Neural progenitor cell (in vitro differentiated cells): ENCODE data around the gene ZFYVE21.

Source experiments
- EZH2 ChIP-seq: fragments of 200-600 bp; sonication (generic); IDR thresholded peaks from 2 replicates; pipeline ENCODE4 v1.6.1; 2017; ENCODE audit warnings: antibody characterized with exemption, mild to moderate bottlenecking, moderate library complexity
- TF ChIP-seq, protein P1 (sequence below): fragments of 200-600 bp; sonication (generic); IDR thresholded peaks from 2 replicates; pipeline ENCODE4 v1.5.1; 2017; ENCODE audit warnings: antibody characterized with exemption, mild to moderate bottlenecking

DNA sequence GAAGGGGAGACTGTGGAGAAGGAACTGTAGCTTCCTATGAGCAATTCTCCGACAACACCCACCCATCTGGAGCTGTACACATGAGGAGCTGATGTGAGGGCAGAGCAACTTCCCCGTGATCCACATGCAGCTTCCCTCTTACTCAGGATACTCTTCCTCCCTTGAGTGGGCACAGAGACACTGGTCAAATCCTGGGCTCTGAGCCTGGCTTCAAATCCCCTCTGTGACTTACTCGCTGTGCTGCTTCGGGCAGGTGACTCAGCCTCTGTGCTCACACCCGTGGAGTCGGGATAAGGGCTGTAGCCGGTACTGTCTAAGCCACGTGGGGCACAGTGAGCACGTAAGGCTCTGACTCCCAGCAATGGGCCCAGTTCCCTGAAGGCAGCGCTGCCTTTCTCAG, 31.1 kb downstream of the ZFYVE21 start:
- TF ChIP-seq, protein P1, sequence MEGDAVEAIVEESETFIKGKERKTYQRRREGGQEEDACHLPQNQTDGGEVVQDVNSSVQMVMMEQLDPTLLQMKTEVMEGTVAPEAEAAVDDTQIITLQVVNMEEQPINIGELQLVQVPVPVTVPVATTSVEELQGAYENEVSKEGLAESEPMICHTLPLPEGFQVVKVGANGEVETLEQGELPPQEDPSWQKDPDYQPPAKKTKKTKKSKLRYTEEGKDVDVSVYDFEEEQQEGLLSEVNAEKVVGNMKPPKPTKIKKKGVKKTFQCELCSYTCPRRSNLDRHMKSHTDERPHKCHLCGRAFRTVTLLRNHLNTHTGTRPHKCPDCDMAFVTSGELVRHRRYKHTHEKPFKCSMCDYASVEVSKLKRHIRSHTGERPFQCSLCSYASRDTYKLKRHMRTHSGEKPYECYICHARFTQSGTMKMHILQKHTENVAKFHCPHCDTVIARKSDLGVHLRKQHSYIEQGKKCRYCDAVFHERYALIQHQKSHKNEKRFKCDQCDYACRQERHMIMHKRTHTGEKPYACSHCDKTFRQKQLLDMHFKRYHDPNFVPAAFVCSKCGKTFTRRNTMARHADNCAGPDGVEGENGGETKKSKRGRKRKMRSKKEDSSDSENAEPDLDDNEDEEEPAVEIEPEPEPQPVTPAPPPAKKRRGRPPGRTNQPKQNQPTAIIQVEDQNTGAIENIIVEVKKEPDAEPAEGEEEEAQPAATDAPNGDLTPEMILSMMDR = no peak
- TF ChIP-seq EZH2 = no peak
